RWPE1 (cell line): Measurements from ENCODE around the gene MMP28.

ENCODE experiments used
- CTCF ChIA-PET: fragments of 350-600 bp; sonication (Branson Sonifier 250); formaldehyde crosslinking; extraction: SDS; loops from one replicate; lab custom pipeline; 2021; lab: Yijun Ruan, JAX
- POLR2A ChIA-PET: fragments of 400-600 bp; formaldehyde crosslinking; extraction: SDS; loops from one replicate; lab custom pipeline; 2020; ENCODE audit warnings: antibody characterized with exemption; ENCODE audit not compliant: low non-redundant PET; lab: Yijun Ruan, JAX
- DNase-seq: peaks from one replicate; pipeline ENCODE4 v3.0.0; 2012; ENCODE audit warnings: low spot score
- H3K27ac ChIP-seq: fragments of 450-650 bp; 2 replicates; pipeline ENCODE4 v1.5.1; 2017
- CTCF ChIP-seq: fragments of 450-650 bp; conservative IDR thresholded peaks from 2 replicates; pipeline ENCODE4 v1.5.1; 2017; ENCODE audit warnings: low read depth, mild to moderate bottlenecking

Gene MMP28

GRCh38 chr17:35773679-35774425 lies 21.6 kb downstream of the MMP28 start:
- TF ChIP-seq CTCF, result no peak
- ChIA-PET CTCF (interaction anchor here (0.6 to 1.7 kb wide), 2 partner anchors 10 to 35 kb away, joined by 5 to 6 read pairs; no protein-coding TSS in a partner anchor), POLR2A (interaction anchor here (1.0 kb wide), 1 partner anchor 24 kb away, joined by 4 read pairs; no protein-coding TSS in a partner anchor)
- peak overlapping the region; percentile 98 for H3K27ac ChIP-seq
- DNase-seq, result no peak

- no peak for TF ChIP-seq CTCF
- CTCF ChIA-PET, result interaction anchor here (1.7 kb wide), 1 partner anchor 9 kb away, joined by 6 read pairs; no protein-coding TSS in a partner anchor
- POLR2A ChIA-PET, result no interaction called here
- H3K27ac ChIP-seq, result peak overlapping the region; percentile 98
- no peak for DNase-seq
Measured at GRCh38 chr17:35773129-35773528, 22.3 kb downstream of the MMP28 start.

GRCh38 chr17:35769895-35770486 lies 25.4 kb downstream of the MMP28 start:
- H3K27ac ChIP-seq, result peak overlapping the region; percentile 15; the same call in 1 of the 2 replicates
- CTCF ChIA-PET, result interaction anchor here (0.6 to 1.2 kb wide), 4 partner anchors 19 to 777 kb away, joined by 3 to 4 read pairs (median 4); partner anchors contain the start of gene TAF15
- POLR2A ChIA-PET, result no interaction called here
- peak; percentile 38; the same call in 1 of the 2 replicates for TF ChIP-seq CTCF
- no peak for DNase-seq

GRCh38 chr17:35768797-35769196 lies 26.6 kb downstream of the MMP28 start:
- no peak for DNase-seq
- POLR2A ChIA-PET, result interaction anchor here (0.6 kb wide), 1 partner anchor 40 kb away, joined by 4 read pairs; the partner anchor contains the start of gene TAF15
- H3K27ac ChIP-seq, result no peak overlapping the region
- CTCF ChIA-PET, result interaction anchor here (0.6 kb wide), 1 partner anchor 35 kb away, joined by 3 read pairs; no protein-coding TSS in a partner anchor
- no peak for TF ChIP-seq CTCF

GRCh38 chr17:35766903-35767510 lies 28.4 kb downstream of the MMP28 start:
- H3K27ac ChIP-seq, result no peak overlapping the region
- ChIA-PET CTCF (interaction anchor here (0.5 to 4.7 kb wide), 11 partner anchors 10 to 250 kb away, joined by 3 to 71 read pairs (median 5); partner anchors contain the start of gene TAF15), POLR2A (no interaction called here)
- TF ChIP-seq CTCF, result peak; percentile 76
- DNase-seq, result peak; percentile 71

- no peak overlapping the region for H3K27ac ChIP-seq
- TF ChIP-seq CTCF, result no peak
- no peak for DNase-seq
- ChIA-PET POLR2A (no interaction called here), CTCF (interaction anchor here (0.6 to 4.7 kb wide), 5 partner anchors 11 to 250 kb away, joined by 3 to 71 read pairs (median 8); partner anchors contain the start of gene TAF15)
Measured at GRCh38 chr17:35766489-35766877, 29.0 kb downstream of the MMP28 start.
